ENCODE results near the gene MRPL50.

- TF ChIP-seq, protein P1, sequence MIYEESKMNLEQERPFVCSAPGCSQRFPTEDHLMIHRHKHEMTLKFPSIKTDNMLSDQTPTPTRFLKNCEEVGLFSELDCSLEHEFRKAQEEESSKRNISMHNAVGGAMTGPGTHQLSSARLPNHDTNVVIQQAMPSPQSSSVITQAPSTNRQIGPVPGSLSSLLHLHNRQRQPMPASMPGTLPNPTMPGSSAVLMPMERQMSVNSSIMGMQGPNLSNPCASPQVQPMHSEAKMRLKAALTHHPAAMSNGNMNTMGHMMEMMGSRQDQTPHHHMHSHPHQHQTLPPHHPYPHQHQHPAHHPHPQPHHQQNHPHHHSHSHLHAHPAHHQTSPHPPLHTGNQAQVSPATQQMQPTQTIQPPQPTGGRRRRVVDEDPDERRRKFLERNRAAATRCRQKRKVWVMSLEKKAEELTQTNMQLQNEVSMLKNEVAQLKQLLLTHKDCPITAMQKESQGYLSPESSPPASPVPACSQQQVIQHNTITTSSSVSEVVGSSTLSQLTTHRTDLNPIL (CRISPR knock-in tag; IDR thresholded peaks at IDR 0.05; ENCODE audit: low read depth) = no peak
- TF ChIP-seq BACH2 (CRISPR knock-in tag; IDR thresholded peaks at IDR 0.05; ENCODE audit: borderline replicate concordance) = no peak
Observed at GRCh38 chr9:101437806-101438232, 39.4 kb upstream of the MRPL50 start.

Measured in SK-N-SH treated with all-trans-retinoic acid at 6 μM for 48 hours (cell line).